Measurements from ENCODE around the gene TBL1X.

The TBL1X gene

GRCh38 chrX:9659571-9660195, 194.8 kb downstream of the TBL1X start:
- DNase-seq (ENCODE audit: low spot score) = no peak

DNA sequence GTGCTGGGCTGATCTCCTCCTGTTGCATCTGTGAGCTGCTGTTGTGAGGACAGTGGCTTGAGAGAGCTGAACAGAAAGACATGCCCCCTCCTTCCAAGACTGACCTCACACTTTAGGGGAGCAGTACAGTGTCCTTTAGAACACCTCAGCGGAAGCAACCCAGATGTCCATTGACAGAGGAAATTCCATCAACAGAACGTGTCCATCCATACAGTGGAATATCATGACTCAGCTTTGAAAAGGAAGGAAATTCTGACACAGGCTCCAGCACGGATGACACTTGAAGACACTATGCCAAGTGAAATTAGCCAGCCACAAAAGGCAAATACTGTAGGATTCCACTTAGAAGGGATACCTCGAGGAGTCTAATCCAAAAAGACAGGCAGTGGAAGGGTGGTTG, 197.3 kb downstream of the TBL1X start:
- DNase-seq (ENCODE audit: low spot score) = no peak

DNA sequence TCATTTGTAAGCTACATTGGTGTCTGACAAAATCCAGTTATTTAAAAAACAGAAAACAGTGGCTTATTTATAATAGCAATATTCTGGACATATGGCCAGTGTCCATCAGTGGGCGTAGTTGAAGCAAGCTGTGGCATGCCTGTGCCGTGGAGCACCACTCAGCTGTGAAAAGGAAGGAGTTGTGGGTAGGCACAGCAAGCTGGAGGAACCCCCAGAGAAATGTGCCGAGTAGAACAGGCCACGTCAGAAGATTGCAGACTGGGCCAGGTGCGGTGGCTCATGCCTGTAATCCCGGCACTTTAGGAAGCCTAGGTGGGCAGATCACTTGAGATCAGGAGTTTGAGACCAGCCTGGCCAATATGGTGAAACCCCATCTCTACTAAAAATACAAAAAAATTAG, 198.4 kb downstream of the TBL1X start:
- no peak for DNase-seq (ENCODE audit: low spot score)

DNA sequence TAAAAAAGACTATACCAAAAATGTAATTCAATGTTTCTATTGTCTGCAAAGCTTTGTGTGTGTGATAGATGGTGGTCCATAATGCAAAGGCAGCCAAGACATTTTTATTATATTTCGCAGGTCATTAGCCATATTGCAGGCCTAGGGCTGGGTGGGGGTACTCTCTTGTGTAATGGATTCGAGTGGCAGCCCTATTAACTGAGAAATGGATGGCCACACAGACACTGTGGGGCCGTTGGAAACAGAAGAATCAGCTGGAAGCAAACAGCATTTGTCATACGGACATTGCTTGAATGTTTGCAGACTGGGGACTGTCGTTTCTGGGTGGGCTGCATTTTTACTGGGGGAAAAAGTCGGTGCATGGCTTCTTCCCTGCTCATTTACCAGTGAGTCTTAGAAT, 199.4 kb downstream of the TBL1X start:
- DNase-seq (ENCODE audit: low spot score) = no peak

DNA sequence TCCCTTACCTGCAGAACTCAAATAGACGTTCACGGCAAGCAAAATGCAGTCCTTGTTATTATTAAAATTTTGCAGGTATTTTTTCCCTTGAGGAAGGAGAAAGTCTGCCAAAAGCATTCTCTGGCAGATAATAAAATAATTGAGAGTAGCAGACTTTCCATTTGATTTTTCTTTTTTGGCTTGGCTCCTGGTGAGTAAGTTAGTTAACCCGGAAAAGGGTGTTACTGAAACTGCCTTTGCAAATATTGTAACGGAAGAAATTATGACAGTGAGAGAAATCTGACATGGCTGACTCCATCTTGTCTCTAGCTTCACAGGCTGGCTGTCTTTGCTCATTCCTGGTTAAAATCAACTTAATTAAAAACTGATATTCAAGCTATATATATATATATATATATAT, 200.3 kb downstream of the TBL1X start:
- DNase-seq (ENCODE audit: low spot score) = no peak

GRCh38 chrX:9668537-9668936, 203.7 kb downstream of the TBL1X start:
- no peak for DNase-seq (ENCODE audit: low spot score)

- DNase-seq (ENCODE audit: low spot score) = no peak
Observed at GRCh38 chrX:9670136-9670814, 205.4 kb downstream of the TBL1X start.

DNA sequence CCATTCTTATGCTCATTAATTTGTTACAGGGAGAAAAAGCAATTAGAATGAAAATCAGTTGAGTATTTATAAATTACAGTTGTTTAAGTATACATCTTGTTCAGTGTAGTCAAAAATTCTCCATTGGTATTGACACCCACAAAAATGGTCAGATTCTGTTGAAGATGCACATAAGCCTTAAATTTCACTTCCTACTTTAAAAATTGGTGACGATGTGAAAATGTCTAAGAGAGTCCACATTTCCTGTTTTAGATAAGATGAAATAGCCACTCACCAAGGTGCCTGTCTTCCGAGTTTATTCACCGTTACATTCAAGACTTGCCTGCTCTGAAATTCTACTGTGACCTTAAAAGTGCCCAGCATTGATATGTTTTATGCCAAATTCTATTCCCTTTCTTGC, 207.1 kb downstream of the TBL1X start:
- DNase-seq (ENCODE audit: low spot score) = no peak

DNA sequence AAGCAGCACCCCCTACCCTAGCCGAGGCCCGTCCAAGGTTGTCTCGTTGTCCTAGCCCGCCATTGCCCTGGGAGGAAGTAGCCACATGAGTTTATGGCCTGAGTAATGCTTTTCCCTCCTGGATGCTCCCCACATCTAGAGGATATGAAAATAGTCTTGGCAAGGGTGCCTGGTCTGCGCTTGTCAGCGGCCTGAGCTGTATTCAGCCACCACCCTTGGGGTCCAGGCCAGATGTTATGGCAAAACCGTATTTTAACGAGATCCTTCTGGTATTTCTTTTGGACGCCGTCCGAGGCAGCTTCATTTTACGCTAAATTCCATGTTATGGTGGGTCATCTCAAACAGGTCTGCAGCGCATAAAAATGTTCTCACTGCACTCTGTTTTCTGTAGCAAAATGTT, 211.4 kb downstream of the TBL1X start:
- no peak for DNase-seq (ENCODE audit: low spot score)

GRCh38 chrX:9676738-9677097, 211.9 kb downstream of the TBL1X start:
- no peak for DNase-seq (ENCODE audit: low spot score)

DNA sequence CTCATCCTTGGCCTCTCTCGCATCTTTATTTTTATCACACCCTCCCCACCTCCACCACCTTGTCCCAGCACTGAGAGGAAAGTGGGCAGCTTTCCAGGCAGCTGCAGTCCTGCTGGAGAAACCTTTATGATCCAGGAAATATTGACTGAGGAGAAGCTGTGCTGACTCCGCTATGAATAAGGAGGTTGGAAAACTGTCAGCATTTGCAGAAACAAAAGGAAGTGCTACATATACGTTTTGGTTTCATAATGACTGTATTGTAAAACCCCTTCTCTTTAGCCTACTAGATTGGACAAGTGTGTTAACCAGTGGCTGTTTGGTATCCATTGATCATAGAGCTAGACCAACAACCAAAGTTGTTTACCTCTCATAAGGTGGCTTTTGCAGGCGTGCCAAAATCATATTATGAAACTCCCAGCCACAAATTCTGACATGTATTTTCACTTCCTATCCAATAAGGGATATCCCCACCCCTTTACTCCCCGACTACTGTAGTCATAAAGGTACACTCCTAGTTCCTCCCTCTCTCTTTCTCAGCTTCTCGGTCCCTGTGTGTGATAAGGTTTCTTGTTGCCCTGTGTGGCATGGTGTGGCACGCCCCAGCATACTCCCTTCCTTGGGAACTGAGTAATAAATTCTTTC, 212.4 kb downstream of the TBL1X start:
- no peak for DNase-seq (ENCODE audit: low spot score)

DNA sequence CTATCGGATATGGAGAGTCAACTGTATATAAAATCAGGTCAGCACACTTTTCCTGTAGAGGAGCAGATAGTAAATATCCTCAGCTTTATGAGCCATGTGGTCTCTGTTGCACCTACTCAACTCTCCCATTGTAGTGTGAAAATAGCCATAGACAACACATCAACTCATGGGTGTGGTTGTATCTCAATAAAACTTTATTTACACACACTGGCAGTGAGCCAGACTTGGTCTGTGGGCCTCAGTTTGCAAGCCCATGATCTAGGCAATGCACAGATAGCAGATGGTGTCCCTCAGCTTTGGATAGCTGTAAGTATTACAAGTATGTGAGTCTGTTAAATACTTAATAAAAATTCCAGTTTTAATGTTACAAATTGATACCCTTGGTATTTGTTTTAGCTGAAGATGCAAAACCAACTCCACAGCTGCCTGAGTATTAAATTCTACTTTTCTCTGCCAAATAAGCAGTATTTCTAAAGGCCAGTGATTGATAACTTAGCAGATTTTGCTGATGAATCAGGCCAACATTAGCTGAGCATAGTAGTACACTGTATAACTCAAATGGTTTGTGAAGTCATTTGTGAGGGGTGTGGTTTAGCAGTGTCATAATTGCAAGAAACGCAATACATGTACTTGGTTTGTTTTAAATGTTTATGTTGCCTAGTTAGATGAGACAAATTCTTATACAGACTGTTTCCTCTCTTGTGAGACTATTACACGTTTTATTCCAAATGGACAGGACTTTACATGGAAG, 213.5 kb downstream of the TBL1X start:
- no peak for DNase-seq (ENCODE audit: low spot score)

GRCh38 chrX:9681011-9681410, 216.2 kb downstream of the TBL1X start:
- no peak for DNase-seq (ENCODE audit: low spot score)

DNA sequence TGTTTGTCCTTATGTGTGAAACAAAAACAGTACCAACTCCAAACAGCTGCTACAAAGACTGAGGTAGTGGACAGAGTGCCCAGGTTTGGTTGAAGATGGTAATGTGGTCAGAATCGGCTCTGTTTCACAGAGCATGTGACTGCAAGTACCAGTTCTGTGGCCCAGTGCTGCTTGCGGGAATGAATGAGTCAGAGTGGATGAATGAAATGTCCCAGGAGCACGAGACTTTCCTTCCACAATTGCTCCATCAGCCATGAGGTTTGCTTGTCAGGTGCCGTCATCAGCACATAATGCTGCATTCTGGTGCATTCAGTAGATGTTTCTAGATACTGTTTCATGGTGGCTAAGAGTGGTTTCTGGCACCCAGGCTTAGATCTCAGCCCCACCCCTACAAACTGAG, 216.6 kb downstream of the TBL1X start:
- DNase-seq (ENCODE audit: low spot score) = no peak

- no peak for DNase-seq (ENCODE audit: low spot score)
Observed at GRCh38 chrX:9682456-9682855, 217.6 kb downstream of the TBL1X start.

- DNase-seq (ENCODE audit: low spot score) = no peak
Observed at GRCh38 chrX:9682861-9683260, 218.0 kb downstream of the TBL1X start.

DNA sequence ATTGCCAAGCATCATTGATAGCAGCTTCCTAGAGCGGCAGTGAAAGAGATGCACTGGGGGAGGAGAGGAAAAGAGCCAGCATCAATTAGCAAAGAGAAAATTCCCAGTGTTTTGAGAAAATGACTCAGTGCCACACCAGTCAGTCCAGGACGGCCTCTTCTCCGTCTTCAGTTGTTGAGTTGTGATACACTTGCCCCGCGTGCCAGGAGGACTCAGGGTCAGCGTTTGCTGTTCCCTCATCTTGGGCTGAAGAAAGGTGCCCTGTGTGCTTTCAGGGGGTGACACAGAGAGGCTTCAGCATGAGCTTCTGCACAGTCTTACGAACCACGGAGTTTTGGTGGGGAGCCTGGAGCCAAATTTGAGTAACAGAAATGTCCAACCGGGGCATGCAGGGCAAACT, 218.5 kb downstream of the TBL1X start:
- no peak for DNase-seq (ENCODE audit: low spot score)

- no peak for DNase-seq (ENCODE audit: low spot score)
Observed at GRCh38 chrX:9687899-9688298, 223.0 kb downstream of the TBL1X start.

- DNase-seq (ENCODE audit: low spot score) = no peak
Observed at GRCh38 chrX:9688833-9689232, 224.0 kb downstream of the TBL1X start.

- no peak for DNase-seq (ENCODE audit: low spot score)
Observed at GRCh38 chrX:9690046-9690445, 225.2 kb downstream of the TBL1X start.

GRCh38 chrX:9693307-9694001, 228.6 kb downstream of the TBL1X start:
- no peak for DNase-seq (ENCODE audit: low spot score)

- DNase-seq (ENCODE audit: low spot score) = no peak
Observed at GRCh38 chrX:9698576-9698975, 233.7 kb downstream of the TBL1X start.

Measured in SK-N-DZ (cell line).